HepG2 (cell line): ENCODE measurements around the gene ZNF503. TPM values are rescaled to one million over a fixed set of nuclear protein-coding genes. Genes with fewer than 3 reads are reported as not detected.

Experiments used
- ATF7-NPFF ChIP-seq: sonication (generic); formaldehyde crosslinking; IDR thresholded peaks from 2 replicates; pipeline ENCODE4 v1.8.1; 2023; ENCODE audit warnings: mild to moderate bottlenecking, low read depth, missing genetic modification reagents, moderate library complexity
- CBFB ChIP-seq: sonication (generic); formaldehyde crosslinking; IDR thresholded peaks from 2 replicates; pipeline ENCODE4 v1.4.0; 2020; ENCODE audit warnings: missing genetic modification reagents
- DPF2 ChIP-seq: sonication (generic); formaldehyde crosslinking; IDR thresholded peaks from 2 replicates; pipeline ENCODE4 v1.4.0; 2020; ENCODE audit warnings: mild to moderate bottlenecking, low read depth, missing genetic modification reagents, borderline replicate concordance
- HOXA5 ChIP-seq: sonication (generic); formaldehyde crosslinking; IDR thresholded peaks from 2 replicates; pipeline ENCODE4 v1.4.0; 2020; ENCODE audit warnings: missing genetic modification reagents
- PHF20 ChIP-seq: sonication (generic); formaldehyde crosslinking; IDR thresholded peaks from 2 replicates; pipeline ENCODE4 v1.5.0; 2020; ENCODE audit warnings: mild to moderate bottlenecking, missing genetic modification reagents
- POLR2A ChIP-seq, 2 experiments: IDR thresholded peaks; 2 replicates each; pipeline ENCODE4 v1.6.1; 2011; ENCODE audit warnings: low read depth in 2 of 2, low read length in 2 of 2, mild to moderate bottlenecking in 1 of 2, moderate library complexity in 1 of 2; ENCODE audit not compliant: insufficient read depth in 1 of 2
- REPIN1 ChIP-seq: sonication (generic); formaldehyde crosslinking; IDR thresholded peaks from 2 replicates; pipeline ENCODE4 v1.8.0; 2022; ENCODE audit warnings: missing genetic modification reagents, low read depth, mild to moderate bottlenecking, borderline replicate concordance
- RNF2 ChIP-seq: fragments of 450-650 bp; conservative IDR thresholded peaks from 2 replicates; pipeline ENCODE4 v1.6.1; 2016; ENCODE audit warnings: low read depth
- SSRP1 ChIP-seq: IDR thresholded peaks from 2 replicates; pipeline ENCODE4 v1.6.1; 2016; ENCODE audit warnings: control low read depth
- THYN1 ChIP-seq: sonication (generic); formaldehyde crosslinking; IDR thresholded peaks from 2 replicates; pipeline ENCODE4 v1.8.1; 2023; ENCODE audit warnings: low read depth, mild to moderate bottlenecking, moderate library complexity, missing genetic modification reagents, borderline replicate concordance
- ZFP37 ChIP-seq: sonication (generic); formaldehyde crosslinking; IDR thresholded peaks from 2 replicates; pipeline ENCODE4 v1.4.0; 2020; ENCODE audit warnings: missing genetic modification reagents, borderline replicate concordance
- ZFY ChIP-seq: sonication (generic); formaldehyde crosslinking; IDR thresholded peaks from 2 replicates; pipeline ENCODE4 v1.4.0; 2020; ENCODE audit warnings: missing genetic modification reagents
- ZMYM2 ChIP-seq: sonication (generic); formaldehyde crosslinking; IDR thresholded peaks from 2 replicates; pipeline ENCODE4 v1.8.0; 2022; ENCODE audit warnings: mild to moderate bottlenecking, missing genetic modification reagents
- ZNF557 ChIP-seq: sonication (generic); formaldehyde crosslinking; IDR thresholded peaks from 2 replicates; pipeline ENCODE4 v1.4.0; 2020; ENCODE audit warnings: missing genetic modification reagents
- ZNF652 ChIP-seq: IDR thresholded peaks from 2 replicates; pipeline ENCODE4 v1.6.1; 2016; ENCODE audit warnings: low read depth, borderline replicate concordance
- ZNF766 ChIP-seq: sonication (generic); formaldehyde crosslinking; IDR thresholded peaks from 2 replicates; pipeline ENCODE4 v1.5.0; 2020; ENCODE audit warnings: missing genetic modification reagents, borderline replicate concordance
- ZNF780A ChIP-seq: sonication (generic); formaldehyde crosslinking; IDR thresholded peaks from 2 replicates; pipeline ENCODE4 v1.8.0; 2022; ENCODE audit warnings: mild to moderate bottlenecking, missing genetic modification reagents, moderate library complexity
- polyA plus RNA-seq, 8 experiments: library from polyadenylated mRNA; depleted of rRNA in 3 of 8; stranded (reverse) in 7 of 8; unstranded in 1 of 8; fragments of >200 nt; fragmentation: Illumina TruSeq in 4 of 8; extraction: Trizol in 4 of 8; gene quantifications; 2 replicates each; pipeline versions ENCODE4 v1.2.1 to v1.2.3, GENCODE V29; 2011 to 2016; ENCODE audit warnings: low read depth in 4 of 8, missing spikeins in 1 of 8, mixed read lengths in 1 of 8; ENCODE audit not compliant: insufficient read depth in 1 of 8
- total RNA-seq, 5 experiments: library from RNA; depleted of rRNA; stranded (reverse); fragments of >200 nt; fragmentation: Illumina TruSeq; extraction: Trizol; gene quantifications; 2 replicates each; pipeline ENCODE4 v1.2.3, GENCODE V29; 2016; ENCODE audit warnings: low read depth in 1 of 5
- TF ChIP-seq, protein P1 (sequence below): sonication (generic); formaldehyde crosslinking; IDR thresholded peaks from 2 replicates; pipeline ENCODE4 v1.5.0; 2020; ENCODE audit warnings: missing genetic modification reagents
- TF ChIP-seq, protein P2 (sequence below): sonication (generic); formaldehyde crosslinking; IDR thresholded peaks from 2 replicates; pipeline ENCODE4 v1.8.0; 2022; ENCODE audit warnings: mild to moderate bottlenecking, missing genetic modification reagents, moderate library complexity
- TF ChIP-seq, protein P3 (sequence below): sonication (generic); formaldehyde crosslinking; IDR thresholded peaks from 2 replicates; pipeline ENCODE4 v1.4.0; 2020; ENCODE audit warnings: mild to moderate bottlenecking, missing genetic modification reagents
- TF ChIP-seq, protein P4 (sequence below): sonication (generic); formaldehyde crosslinking; IDR thresholded peaks from 2 replicates; pipeline ENCODE4 v1.4.0; 2020; ENCODE audit warnings: missing genetic modification reagents
- TF ChIP-seq, protein P5 (sequence below): sonication (generic); formaldehyde crosslinking; IDR thresholded peaks from 2 replicates; pipeline ENCODE4 v1.4.0; 2020; ENCODE audit warnings: missing genetic modification reagents

ZNF503 gene
- total and polyA plus RNA-seq, 2 of the 13 experiments (the other 11 are each of a cell fraction or from before 2014, with no cell fraction given), result 2.7 to 8.3 TPM

DNA sequence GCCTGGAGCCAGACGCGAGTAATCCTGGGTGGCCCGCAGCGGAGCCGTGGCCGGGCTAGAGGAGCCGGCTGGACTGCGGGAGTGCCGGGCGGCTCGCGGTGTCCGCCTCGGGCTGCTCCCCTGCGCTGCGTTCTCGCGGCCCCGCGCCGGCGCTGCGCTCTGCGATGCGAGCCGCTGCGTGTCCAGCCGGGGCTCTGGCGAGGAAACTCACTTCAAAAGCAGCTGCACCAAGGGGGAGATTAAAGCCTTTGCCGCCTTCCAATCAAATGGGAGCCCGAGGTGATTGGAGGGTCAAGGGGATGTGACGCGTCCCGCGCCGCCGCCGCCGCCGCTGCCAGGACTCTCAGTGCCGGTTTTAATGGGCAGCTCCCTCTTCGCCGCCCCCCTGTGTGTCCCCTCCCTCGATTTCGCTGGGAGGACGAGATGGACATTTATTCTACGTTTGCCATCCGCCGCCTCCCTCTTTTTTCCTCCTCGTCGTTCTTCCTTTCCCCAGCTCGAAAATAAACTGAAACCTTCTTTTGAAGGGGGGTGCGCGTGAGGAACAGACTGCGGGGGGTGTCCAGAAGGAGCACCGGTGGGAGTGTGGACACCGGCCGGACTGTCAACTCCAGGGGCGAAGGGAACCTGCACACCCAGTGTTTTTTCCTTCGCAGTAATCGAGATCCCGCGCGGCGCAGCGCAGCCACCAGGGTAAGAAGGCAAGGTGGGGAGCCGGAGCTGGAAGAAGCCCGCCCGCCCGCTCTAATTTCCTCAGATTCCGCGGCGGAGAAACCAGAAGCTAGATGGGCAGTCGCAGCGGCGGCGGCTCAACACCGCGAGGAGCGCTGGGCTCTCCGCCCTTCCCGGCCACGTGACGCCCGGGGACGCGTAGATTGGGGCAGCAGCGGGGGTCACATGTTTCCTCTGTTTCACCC lies at the start of gene ZNF503 (continued):
- TF ChIP-seq, protein P1, sequence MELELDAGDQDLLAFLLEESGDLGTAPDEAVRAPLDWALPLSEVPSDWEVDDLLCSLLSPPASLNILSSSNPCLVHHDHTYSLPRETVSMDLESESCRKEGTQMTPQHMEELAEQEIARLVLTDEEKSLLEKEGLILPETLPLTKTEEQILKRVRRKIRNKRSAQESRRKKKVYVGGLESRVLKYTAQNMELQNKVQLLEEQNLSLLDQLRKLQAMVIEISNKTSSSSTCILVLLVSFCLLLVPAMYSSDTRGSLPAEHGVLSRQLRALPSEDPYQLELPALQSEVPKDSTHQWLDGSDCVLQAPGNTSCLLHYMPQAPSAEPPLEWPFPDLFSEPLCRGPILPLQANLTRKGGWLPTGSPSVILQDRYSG (CRISPR knock-in tag), result no peak
- TF ChIP-seq SSRP1 (CRISPR knock-in tag) (no peak), RNF2 (0 out of 2 replicates have a peak, but pooled peaks have one; percentile 38), ATF7-NPFF (peak; percentile 73; the same call in 1 of the 2 replicates), ZMYM2 (CRISPR knock-in tag) (no peak; the same call in 1 of the 2 replicates), POLR2A (IDR thresholded peaks at IDR 0.05; ENCODE audit: insufficient read depth in 1 of 2, low read depth in 2 of 2, low read length in 2 of 2) (peak in 1 of 2 experiments; percentile 98; a peak in 2 of 4 replicates), ZNF557 (CRISPR knock-in tag) (0 out of 2 replicates have a peak, but pooled peaks have one; percentile 51), ZNF652 (CRISPR knock-in tag) (no peak), HOXA5 (CRISPR knock-in tag) (no peak; the same call in 1 of the 2 replicates), REPIN1 (CRISPR knock-in tag) (no peak), ZNF766 (CRISPR knock-in tag) (no peak), DPF2 (no peak), ZFY (CRISPR knock-in tag) (peak; percentile 51), THYN1 (CRISPR knock-in tag) (no peak), PHF20 (CRISPR knock-in tag) (peak; percentile 50; the same call in 1 of the 2 replicates), CBFB (0 out of 2 replicates have a peak, but pooled peaks have one; percentile 15), ZFP37 (no peak), ZNF780A (no peak)
- TF ChIP-seq, protein P2, sequence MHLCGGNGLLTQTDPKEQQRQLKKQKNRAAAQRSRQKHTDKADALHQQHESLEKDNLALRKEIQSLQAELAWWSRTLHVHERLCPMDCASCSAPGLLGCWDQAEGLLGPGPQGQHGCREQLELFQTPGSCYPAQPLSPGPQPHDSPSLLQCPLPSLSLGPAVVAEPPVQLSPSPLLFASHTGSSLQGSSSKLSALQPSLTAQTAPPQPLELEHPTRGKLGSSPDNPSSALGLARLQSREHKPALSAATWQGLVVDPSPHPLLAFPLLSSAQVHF (CRISPR knock-in tag), result no peak
- TF ChIP-seq, protein P3, sequence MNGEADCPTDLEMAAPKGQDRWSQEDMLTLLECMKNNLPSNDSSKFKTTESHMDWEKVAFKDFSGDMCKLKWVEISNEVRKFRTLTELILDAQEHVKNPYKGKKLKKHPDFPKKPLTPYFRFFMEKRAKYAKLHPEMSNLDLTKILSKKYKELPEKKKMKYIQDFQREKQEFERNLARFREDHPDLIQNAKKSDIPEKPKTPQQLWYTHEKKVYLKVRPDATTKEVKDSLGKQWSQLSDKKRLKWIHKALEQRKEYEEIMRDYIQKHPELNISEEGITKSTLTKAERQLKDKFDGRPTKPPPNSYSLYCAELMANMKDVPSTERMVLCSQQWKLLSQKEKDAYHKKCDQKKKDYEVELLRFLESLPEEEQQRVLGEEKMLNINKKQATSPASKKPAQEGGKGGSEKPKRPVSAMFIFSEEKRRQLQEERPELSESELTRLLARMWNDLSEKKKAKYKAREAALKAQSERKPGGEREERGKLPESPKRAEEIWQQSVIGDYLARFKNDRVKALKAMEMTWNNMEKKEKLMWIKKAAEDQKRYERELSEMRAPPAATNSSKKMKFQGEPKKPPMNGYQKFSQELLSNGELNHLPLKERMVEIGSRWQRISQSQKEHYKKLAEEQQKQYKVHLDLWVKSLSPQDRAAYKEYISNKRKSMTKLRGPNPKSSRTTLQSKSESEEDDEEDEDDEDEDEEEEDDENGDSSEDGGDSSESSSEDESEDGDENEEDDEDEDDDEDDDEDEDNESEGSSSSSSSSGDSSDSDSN (CRISPR knock-in tag), result peak; percentile 78
- TF ChIP-seq, protein P4, sequence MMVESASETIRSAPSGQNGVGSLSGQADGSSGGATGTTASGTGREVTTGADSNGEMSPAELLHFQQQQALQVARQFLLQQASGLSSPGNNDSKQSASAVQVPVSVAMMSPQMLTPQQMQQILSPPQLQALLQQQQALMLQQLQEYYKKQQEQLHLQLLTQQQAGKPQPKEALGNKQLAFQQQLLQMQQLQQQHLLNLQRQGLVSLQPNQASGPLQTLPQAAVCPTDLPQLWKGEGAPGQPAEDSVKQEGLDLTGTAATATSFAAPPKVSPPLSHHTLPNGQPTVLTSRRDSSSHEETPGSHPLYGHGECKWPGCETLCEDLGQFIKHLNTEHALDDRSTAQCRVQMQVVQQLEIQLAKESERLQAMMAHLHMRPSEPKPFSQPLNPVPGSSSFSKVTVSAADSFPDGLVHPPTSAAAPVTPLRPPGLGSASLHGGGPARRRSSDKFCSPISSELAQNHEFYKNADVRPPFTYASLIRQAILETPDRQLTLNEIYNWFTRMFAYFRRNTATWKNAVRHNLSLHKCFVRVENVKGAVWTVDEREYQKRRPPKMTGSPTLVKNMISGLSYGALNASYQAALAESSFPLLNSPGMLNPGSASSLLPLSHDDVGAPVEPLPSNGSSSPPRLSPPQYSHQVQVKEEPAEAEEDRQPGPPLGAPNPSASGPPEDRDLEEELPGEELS (CRISPR knock-in tag), result peak; percentile 31; the same call in 1 of the 2 replicates
- TF ChIP-seq, protein P5, sequence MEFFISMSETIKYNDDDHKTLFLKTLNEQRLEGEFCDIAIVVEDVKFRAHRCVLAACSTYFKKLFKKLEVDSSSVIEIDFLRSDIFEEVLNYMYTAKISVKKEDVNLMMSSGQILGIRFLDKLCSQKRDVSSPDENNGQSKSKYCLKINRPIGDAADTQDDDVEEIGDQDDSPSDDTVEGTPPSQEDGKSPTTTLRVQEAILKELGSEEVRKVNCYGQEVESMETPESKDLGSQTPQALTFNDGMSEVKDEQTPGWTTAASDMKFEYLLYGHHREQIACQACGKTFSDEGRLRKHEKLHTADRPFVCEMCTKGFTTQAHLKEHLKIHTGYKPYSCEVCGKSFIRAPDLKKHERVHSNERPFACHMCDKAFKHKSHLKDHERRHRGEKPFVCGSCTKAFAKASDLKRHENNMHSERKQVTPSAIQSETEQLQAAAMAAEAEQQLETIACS, result no peak
